ENCODE data around the gene SNUPN. TPM values are rescaled to one million over a fixed set of nuclear protein-coding genes. Genes with fewer than 3 reads are reported as not detected.
A peak's percentile ranks its signal among the peaks of the same experiment; 100 is the strongest.

Gene SNUPN
- total RNA-seq, 1 donor: 43.3 TPM

DNA sequence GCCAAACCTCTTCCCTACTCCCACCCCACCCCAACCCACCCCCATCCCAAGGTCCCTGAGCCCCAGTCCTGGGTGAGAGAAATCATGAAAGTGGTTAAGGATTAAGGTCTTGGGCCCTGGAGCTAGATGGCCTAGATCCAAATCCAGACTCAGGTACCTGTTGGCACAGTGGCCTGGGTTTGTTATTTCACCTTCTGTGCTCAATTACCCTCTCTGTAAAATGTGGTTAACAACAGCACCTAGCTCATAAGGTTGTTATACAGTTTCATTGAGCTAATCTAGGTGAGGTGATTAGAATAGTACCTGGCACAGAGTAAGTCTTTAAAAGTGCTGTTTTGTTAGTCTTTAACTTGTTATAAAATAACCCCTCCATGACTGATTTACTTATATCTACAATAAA, 6.4 kb upstream of the SNUPN start:
- DNase-seq (ENCODE audit: low read depth): no peak
- TF ChIP-seq, protein P1, sequence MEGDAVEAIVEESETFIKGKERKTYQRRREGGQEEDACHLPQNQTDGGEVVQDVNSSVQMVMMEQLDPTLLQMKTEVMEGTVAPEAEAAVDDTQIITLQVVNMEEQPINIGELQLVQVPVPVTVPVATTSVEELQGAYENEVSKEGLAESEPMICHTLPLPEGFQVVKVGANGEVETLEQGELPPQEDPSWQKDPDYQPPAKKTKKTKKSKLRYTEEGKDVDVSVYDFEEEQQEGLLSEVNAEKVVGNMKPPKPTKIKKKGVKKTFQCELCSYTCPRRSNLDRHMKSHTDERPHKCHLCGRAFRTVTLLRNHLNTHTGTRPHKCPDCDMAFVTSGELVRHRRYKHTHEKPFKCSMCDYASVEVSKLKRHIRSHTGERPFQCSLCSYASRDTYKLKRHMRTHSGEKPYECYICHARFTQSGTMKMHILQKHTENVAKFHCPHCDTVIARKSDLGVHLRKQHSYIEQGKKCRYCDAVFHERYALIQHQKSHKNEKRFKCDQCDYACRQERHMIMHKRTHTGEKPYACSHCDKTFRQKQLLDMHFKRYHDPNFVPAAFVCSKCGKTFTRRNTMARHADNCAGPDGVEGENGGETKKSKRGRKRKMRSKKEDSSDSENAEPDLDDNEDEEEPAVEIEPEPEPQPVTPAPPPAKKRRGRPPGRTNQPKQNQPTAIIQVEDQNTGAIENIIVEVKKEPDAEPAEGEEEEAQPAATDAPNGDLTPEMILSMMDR (IDR thresholded peaks at IDR 0.05; ENCODE audit: insufficient read depth, low read length): no peak
- no peak overlapping the region for H3K4me3 ChIP-seq (ENCODE audit: low read depth, low read length)

DNA sequence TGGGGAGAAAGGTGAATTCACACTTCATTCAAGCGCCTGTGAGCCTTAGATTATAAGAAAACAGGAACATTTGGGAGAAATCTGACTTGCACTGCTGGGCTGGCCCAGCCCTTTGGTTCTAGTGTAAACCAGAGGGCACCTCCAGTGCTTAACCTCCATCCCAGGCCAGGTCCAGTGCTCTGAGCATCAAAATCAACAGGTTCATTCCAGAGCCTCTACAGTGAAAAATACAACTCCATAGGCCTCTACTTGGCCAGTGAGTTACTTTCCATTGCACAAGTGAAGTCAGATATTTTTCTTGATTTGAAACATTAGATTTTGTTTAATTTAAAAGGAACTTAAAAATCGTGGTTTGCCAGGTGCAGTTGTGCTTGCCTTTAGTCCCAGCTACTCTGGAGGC, 3.0 kb downstream of the SNUPN start:
- no peak for DNase-seq (ENCODE audit: low read depth)
- TF ChIP-seq, protein P1 (IDR thresholded peaks at IDR 0.05; ENCODE audit: insufficient read depth, low read length): no peak

DNA sequence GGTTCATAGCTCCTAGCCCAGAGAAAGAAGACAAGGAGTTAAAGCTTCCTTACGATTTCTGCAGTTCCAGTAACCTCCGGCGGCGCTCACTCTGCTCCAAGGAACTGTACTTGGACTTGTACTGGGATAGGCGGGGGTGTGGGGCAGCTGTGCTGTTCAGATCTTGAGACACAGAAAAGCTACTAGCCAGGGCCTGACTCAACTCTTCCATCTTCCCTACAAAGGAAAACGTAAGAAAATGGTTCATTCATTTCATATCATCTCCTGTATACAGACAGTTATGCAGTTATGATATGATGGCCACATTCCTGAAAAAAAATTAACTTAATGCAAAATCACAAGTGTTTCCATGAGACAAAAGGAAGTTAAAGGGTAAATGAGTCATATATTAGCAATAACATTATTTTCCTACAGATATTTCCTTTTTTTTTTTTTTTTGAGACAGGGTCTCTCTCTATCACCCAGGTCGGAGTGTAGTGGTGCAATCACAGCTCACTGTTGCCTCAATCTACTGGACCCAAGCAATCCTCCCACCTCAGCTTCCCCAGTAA, 4.6 kb downstream of the SNUPN start:
- TF ChIP-seq, protein P1 (IDR thresholded peaks at IDR 0.05; ENCODE audit: insufficient read depth, low read length): peak; percentile 65
- peak; percentile 98 for DNase-seq (ENCODE audit: low read depth)
- H3K4me3 ChIP-seq (ENCODE audit: low read depth, low read length): peak overlapping the region; percentile 56

More for the DNA sequence above, 3.0 kb downstream of the SNUPN start:
- H3K4me3 ChIP-seq (ENCODE audit: low read depth, low read length): no peak overlapping the region

DNA sequence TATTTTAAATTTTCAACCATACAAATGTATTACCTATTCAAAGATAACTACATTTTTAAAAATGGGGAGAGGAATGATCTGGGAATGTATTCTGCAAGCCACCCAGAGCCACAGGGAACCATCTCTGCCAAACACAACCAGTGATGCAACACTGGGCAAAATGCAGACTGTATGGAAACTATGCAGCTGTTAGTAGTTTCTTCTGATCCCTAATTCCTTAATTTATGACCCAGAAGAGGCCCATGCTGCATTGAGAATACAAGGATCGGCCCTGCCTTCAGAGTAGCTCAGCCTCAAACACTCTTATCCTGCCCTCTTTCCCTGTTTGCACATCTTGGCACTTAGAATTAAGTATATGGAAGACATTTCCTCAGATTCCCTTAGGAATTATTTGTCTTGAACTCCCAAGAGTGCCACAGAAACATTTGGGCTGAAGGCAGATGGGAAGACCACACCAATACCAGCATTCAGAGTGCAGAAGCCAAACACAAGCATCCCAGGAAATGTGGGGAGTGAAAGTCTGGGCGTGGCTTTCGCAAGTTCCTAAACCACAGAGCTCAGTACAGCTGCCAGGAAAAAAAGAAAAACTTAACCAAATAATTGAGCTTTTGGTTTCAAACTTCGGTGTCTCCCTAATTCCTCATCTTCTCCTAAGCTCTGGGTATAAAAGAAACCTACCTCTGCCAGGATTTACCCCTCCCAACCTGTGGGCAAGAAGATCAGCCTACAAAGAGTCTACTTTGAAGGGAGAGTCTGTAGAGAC, 5.3 kb downstream of the SNUPN start:
- peak overlapping the region; percentile 56 for H3K4me3 ChIP-seq (ENCODE audit: low read depth, low read length)
- TF ChIP-seq, protein P1 (IDR thresholded peaks at IDR 0.05; ENCODE audit: insufficient read depth, low read length): no peak
- DNase-seq (ENCODE audit: low read depth): peak; percentile 95

DNA sequence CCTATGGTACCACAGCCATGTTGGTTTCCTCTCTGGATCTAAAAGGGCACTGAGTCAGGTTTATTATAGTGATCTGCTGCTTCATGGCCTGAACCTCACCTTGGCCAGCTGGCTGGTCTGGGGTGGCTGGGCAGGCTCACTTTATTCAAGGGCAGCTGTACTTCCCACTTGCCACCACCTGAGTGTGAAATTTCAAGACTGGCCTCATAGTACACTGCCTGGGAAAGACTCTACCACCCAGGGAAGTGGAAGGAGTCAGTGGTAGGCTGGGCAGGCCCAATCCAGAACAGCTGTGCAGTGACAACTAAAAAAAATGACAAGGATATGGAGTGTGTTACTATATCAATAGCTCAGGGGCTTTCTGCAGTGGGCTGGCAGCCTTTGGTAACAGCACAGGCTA, 8.8 kb downstream of the SNUPN start:
- TF ChIP-seq, protein P1 (IDR thresholded peaks at IDR 0.05; ENCODE audit: insufficient read depth, low read length): no peak
- no peak overlapping the region for H3K4me3 ChIP-seq (ENCODE audit: low read depth, low read length)
- DNase-seq (ENCODE audit: low read depth): no peak

DNA sequence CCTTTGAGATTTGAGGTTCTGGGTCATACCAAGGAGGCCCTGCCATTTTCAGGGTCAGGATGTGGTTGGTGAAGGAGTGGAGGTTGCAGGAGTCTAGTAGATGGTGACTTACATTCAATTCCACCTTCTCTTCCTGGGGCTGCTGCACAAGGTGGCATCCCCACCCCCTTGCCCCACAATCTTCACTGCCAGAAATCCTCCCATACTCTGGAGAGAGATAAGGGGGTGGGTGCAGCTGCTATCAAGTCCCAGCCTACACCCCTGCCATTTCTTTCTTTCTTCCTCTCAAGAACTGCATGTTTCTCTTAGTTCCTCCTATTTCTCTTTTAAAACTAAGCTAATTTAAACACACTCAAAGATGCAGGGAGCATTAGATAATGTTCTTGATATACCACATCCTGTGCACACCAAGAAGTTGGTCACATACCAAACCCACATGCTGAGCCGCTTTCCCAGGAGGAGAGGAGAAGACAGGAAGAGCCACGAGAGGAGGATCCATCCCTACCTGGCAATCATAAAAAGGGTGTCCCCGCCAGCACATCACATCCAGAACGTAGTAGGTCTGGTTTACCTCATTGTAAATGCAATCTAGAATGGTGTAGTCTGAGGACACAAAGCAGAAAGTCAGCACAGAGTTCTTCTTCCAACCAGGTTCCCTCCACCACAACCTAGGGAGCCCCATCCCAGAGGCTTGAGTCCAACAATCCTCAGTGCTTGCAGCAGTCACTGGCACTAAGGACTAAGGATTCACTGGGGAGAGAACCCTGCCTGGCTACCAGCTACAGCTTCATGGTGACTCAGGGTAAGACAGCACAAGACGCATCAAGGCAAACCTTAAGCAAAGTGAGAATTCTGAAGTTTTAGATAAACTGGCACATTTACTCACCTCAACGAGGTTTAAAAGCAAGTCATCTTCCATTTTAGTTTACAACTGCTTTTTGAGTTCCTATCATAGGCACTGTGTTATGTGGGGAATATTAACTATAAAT, 18.5 kb downstream of the SNUPN start:
- DNase-seq (ENCODE audit: low read depth): no peak
- no peak overlapping the region for H3K4me3 ChIP-seq (ENCODE audit: low read depth, low read length)
- TF ChIP-seq, protein P1 (IDR thresholded peaks at IDR 0.05; ENCODE audit: insufficient read depth, low read length): no peak
